Measurements from ENCODE around the gene PIK3CD.
A peak's percentile ranks its signal among the peaks of the same experiment; 100 is the strongest.
"Not testable (repeated sequence)": the region's sequence is repeated elsewhere in the genome, so short reads cannot be mapped to it uniquely, and the experiment has no call there.

The PIK3CD gene

GRCh38 chr1:9654834-9655723 is 3.5 kb downstream of the PIK3CD start:
- peak; percentile 38 to 39 for DNase-seq

GRCh38 chr1:9655836-9656235 is 4.3 kb downstream of the PIK3CD start:
- no peak for DNase-seq

GRCh38 chr1:9657521-9658032 is 6.0 kb downstream of the PIK3CD start:
- no peak for DNase-seq

GRCh38 chr1:9658199-9658598 is 6.7 kb downstream of the PIK3CD start:
- DNase-seq: no peak

- no peak for DNase-seq
Observed at GRCh38 chr1:9659328-9659727, 7.8 kb downstream of the PIK3CD start.

DNA sequence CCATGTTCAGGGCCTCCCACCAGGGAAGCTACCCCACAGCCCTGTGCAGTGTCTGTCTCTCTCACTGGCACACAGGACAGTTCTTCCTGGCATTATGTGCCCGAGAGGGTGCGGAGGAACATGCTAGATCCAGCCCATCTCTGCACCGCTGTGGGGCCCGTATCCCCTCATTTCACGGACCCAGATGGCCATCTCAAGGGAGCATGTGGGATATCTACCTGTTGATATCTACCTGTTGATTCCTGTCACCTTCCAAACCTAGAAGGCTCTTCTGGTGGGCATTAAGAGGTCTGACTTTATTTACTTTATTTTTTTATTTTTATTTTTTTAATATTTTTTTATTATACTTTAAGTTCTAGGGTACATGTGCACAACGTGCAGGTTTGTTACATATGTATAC is 11.7 kb downstream of the PIK3CD start:
- DNase-seq: no peak

- no peak for DNase-seq
Observed at GRCh38 chr1:9665193-9665592, 13.7 kb downstream of the PIK3CD start.

- DNase-seq: no peak
Observed at GRCh38 chr1:9668080-9668479, 16.5 kb downstream of the PIK3CD start.

- no peak for DNase-seq
Observed at GRCh38 chr1:9670085-9670484, 18.6 kb downstream of the PIK3CD start.

- DNase-seq: no peak
Observed at GRCh38 chr1:9671377-9672140, 20.0 kb downstream of the PIK3CD start.

DNA sequence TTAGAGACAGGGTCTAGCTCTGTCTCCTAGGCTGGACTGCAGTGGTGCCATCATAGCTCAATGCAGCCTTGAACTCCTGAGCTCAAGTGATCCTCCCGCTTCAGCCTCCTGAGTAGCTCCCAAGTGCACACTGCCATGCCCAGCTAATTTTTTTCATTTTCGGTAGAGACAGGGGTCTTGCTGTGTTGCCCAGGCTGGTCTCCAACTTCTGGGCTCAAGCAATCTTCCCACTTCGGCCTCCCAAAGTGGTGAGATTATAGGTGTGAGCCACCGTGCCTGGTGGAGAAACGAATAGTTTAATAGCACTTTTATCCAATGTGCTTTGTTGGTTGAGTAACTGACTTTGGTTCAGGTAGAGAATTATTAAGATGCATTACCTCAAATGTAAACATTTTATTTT is 20.9 kb downstream of the PIK3CD start:
- DNase-seq: no peak

GRCh38 chr1:9675393-9675792 is 23.9 kb downstream of the PIK3CD start:
- no peak for DNase-seq

- not testable (repeated sequence) for DNase-seq
Observed at GRCh38 chr1:9676128-9676527, 24.6 kb downstream of the PIK3CD start.

- no peak for DNase-seq
Observed at GRCh38 chr1:9676815-9677393, 25.4 kb downstream of the PIK3CD start.

GRCh38 chr1:9680091-9680490 is 28.6 kb downstream of the PIK3CD start:
- DNase-seq: no peak

- DNase-seq: no peak
Observed at GRCh38 chr1:9680828-9681227, 29.3 kb downstream of the PIK3CD start.

DNA sequence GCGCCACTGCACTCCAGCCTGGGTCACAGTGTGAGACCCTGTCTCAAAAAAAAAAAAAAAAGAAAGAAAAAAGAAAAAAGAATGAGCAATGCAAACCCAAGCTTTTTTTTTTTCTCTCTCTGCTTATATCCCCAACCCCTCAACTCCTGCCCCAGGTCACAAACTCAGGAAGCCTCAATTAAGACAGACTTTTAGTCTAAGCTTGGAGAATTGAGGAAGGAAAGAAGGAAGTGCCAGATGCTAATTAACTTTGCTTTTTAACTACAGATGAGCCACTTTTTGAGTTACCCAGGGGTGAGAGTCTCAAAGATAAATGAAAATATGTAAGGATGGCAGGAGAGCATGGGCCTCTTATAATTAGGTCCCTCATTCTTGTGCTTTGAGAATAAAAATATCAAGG is 33.3 kb downstream of the PIK3CD start:
- DNase-seq: no peak

- DNase-seq: peak; percentile 60 to 63
Observed at GRCh38 chr1:9687120-9687873, 35.8 kb downstream of the PIK3CD start.

DNA sequence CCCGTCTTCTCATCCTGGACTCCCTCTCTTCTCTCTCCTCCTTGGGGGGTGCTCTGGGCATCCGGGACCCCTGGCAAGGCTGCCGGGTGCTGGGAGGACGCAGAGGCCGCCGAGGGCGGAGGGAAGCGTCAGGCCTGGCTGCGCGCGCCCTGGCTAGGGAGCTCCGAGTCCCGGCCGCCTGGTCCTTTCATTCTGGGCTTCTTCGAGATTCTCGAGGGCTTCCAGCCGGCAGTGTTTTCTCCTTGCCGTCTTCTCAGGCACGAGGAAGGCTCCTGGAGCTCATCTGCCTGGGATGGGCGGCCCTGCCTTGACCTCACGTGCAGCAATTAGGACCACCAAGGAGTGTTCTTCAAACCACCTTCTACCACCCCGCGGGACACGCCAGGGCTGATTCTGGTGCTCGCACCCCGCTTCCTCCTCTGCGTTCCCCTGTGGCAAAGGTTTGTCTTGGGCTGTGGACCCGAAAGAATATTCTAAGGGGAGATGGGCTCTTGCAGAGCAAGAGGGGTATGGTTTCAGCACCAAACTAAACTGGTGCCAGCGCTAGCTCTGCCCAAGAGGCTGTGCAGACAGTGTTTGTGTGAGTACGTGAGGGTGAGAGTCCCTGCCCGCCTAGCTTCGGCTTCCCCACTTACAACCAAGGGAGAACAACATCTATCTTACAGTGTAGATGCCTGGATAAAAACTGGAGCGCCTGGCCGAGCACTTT is 36.5 kb downstream of the PIK3CD start:
- DNase-seq: no peak

- no peak for DNase-seq
Observed at GRCh38 chr1:9688599-9688998, 37.1 kb downstream of the PIK3CD start.

DNA sequence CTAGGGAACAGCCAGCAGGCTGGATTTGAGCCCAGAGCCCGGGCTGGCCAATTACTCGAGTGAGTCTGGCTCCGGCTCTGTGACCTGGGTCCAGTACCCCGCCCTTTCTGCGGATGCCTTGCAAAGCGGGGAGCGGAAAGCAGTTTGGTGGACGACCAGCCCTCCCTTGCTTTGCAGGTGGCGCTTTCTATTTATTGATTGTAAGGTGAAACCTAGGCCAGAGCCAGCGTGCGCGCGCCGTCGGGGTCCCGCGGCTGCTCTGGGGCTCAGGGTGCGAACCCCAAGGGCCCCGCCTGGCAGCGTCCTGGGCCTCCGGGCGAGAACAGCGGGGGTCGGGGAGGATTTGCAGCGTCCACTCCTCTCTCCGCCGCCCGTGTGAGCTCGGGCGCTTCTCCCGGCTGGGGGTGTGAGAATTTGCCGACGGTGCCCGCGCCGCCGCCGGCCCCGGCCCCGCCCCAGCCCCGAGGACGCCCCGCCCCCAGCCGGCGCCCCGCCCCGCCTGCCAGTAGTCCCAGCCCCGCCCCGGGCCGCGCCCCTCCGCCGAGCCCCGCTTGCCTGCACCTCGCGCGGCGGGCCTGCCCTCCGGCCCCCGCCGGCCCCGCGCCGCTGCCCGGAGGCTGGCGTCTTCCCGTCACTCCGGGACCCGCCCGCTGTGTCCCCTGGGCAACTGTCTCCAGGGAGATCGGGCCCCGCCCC is 37.6 kb downstream of the PIK3CD start:
- DNase-seq: peak; percentile 76 to 79
